ENCODE measurements around the gene NEK5.
A peak's percentile ranks its signal among the peaks of the same experiment; 100 is the strongest.

The NEK5 gene

GRCh38 chr13:52016296-52016695 lies 112.6 kb downstream of the NEK5 start:
- no peak overlapping the region for H3K4me3 ChIP-seq (ENCODE audit: control insufficient read depth, low read depth, low read length)
- no peak for DNase-seq (ENCODE audit: low read depth)
- no peak for TF ChIP-seq CTCF (conservative IDR thresholded peaks at IDR 0.05; ENCODE audit: control insufficient read depth, insufficient read depth, low read depth, low read length)

- TF ChIP-seq CTCF (conservative IDR thresholded peaks at IDR 0.05; ENCODE audit: control insufficient read depth, insufficient read depth, low read depth, low read length), result no peak
- H3K4me3 ChIP-seq (ENCODE audit: control insufficient read depth, low read depth, low read length), result peak overlapping the region; percentile 100
- no peak for DNase-seq (ENCODE audit: low read depth)
Measured at GRCh38 chr13:52012512-52012836, 116.4 kb downstream of the NEK5 start.

GRCh38 chr13:52011632-52012511 lies 117.0 kb downstream of the NEK5 start, which contains the start of gene ALG11:
Gene ALG11 (plus strand): TSS chr13:52012398. CDS start chr13:52012419, 21 bp downstream.
- H3K4me3 ChIP-seq (ENCODE audit: control insufficient read depth, low read depth, low read length), result peak within 1 kb of the TSS; percentile 100
- TF ChIP-seq CTCF (conservative IDR thresholded peaks at IDR 0.05; ENCODE audit: control insufficient read depth, insufficient read depth, low read depth, low read length), result no peak
- DNase-seq (ENCODE audit: low read depth), result peak; percentile 96

GRCh38 chr13:52010890-52011631 lies 117.8 kb downstream of the NEK5 start, which contains the start of gene ATP7B:
Gene ATP7B (minus strand): TSS chr13:52011450. CDS start chr13:52011337, 113 bp downstream.
- DNase-seq (ENCODE audit: low read depth), result no peak
- peak within 1 kb of the TSS; percentile 100 for H3K4me3 ChIP-seq (ENCODE audit: control insufficient read depth, low read depth, low read length)
- peak; percentile 16 for TF ChIP-seq CTCF (conservative IDR thresholded peaks at IDR 0.05; ENCODE audit: control insufficient read depth, insufficient read depth, low read depth, low read length)

- TF ChIP-seq CTCF (conservative IDR thresholded peaks at IDR 0.05; ENCODE audit: control insufficient read depth, insufficient read depth, low read depth, low read length), result no peak
- H3K4me3 ChIP-seq (ENCODE audit: control insufficient read depth, low read depth, low read length), result no peak overlapping the region
- DNase-seq (ENCODE audit: low read depth), result no peak
Measured at GRCh38 chr13:52009946-52010345, 118.9 kb downstream of the NEK5 start.

GRCh38 chr13:52006523-52007245 lies 122.2 kb downstream of the NEK5 start:
- DNase-seq (ENCODE audit: low read depth), result no peak
- no peak for TF ChIP-seq CTCF (conservative IDR thresholded peaks at IDR 0.05; ENCODE audit: control insufficient read depth, insufficient read depth, low read depth, low read length)
- no peak overlapping the region for H3K4me3 ChIP-seq (ENCODE audit: control insufficient read depth, low read depth, low read length)
